Astrocyte of the spinal cord (primary cell): ENCODE results near the gene VWF.

Experiments
- DNase-seq: peaks from one replicate; pipeline ENCODE4 v3.0.0; 2011; ENCODE audit warnings: low read depth, low spot score
- H3K4me3 ChIP-seq: 2 replicates; pipeline ENCODE4 v1.5.1; 2011; ENCODE audit warnings: low read depth, mild to moderate bottlenecking, low read length, moderate library complexity
- in situ Hi-C: cut with HindIII; loops from 2 replicates; pipeline ENCODE4 v1.10.0; 2017; ENCODE audit warnings: low sequenced_read_pairs
- TF ChIP-seq, protein P1 (sequence below): IDR thresholded peaks from 2 replicates; pipeline ENCODE4 v1.5.1; 2012; ENCODE audit warnings: low read depth, mild to moderate bottlenecking, low read length, inconsistent platforms

VWF gene

DNA sequence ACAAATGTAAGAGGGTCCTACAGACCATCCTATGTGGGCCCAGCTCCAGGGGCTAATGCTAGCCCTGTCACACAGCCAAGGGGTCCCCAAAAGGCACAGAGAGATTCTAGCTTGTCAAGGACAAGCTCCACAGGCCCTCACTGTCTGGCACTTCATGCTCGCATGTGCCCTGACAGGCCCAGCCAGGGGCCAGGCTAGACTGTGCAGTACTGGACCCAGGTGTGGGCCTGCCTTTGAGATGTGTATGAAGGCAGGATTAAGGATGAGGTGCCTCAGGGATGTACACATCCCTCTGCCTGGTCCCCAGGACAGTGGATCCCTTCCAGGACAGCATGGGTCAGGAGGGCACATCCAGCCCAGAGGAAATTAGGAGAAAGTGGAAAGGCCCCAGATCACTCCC lies 57.8 kb downstream of the VWF start:
- no peak for DNase-seq
- TF ChIP-seq, protein P1, sequence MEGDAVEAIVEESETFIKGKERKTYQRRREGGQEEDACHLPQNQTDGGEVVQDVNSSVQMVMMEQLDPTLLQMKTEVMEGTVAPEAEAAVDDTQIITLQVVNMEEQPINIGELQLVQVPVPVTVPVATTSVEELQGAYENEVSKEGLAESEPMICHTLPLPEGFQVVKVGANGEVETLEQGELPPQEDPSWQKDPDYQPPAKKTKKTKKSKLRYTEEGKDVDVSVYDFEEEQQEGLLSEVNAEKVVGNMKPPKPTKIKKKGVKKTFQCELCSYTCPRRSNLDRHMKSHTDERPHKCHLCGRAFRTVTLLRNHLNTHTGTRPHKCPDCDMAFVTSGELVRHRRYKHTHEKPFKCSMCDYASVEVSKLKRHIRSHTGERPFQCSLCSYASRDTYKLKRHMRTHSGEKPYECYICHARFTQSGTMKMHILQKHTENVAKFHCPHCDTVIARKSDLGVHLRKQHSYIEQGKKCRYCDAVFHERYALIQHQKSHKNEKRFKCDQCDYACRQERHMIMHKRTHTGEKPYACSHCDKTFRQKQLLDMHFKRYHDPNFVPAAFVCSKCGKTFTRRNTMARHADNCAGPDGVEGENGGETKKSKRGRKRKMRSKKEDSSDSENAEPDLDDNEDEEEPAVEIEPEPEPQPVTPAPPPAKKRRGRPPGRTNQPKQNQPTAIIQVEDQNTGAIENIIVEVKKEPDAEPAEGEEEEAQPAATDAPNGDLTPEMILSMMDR, result no peak
- in situ Hi-C loops, result no loop called here
- no peak overlapping the region for H3K4me3 ChIP-seq

DNA sequence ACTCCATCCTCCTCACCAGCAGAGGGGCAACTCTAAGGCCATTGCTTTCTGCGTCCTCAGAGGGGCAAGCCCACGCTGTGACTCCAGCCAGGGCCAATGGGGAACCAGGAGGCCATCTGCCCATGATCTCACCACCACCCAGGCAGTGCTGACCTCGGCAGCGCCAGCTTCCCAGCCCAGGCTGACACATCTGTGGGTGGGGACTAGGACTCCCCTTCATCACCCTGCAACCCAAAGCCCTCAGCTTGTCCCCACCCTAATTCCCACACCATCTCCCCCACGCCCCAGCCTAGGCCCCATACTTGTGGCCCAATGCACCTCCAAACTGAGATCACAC lies 58.6 kb downstream of the VWF start:
- H3K4me3 ChIP-seq, result no peak overlapping the region
- in situ Hi-C loops, result no loop called here
- TF ChIP-seq, protein P1, result no peak
- DNase-seq, result no peak

DNA sequence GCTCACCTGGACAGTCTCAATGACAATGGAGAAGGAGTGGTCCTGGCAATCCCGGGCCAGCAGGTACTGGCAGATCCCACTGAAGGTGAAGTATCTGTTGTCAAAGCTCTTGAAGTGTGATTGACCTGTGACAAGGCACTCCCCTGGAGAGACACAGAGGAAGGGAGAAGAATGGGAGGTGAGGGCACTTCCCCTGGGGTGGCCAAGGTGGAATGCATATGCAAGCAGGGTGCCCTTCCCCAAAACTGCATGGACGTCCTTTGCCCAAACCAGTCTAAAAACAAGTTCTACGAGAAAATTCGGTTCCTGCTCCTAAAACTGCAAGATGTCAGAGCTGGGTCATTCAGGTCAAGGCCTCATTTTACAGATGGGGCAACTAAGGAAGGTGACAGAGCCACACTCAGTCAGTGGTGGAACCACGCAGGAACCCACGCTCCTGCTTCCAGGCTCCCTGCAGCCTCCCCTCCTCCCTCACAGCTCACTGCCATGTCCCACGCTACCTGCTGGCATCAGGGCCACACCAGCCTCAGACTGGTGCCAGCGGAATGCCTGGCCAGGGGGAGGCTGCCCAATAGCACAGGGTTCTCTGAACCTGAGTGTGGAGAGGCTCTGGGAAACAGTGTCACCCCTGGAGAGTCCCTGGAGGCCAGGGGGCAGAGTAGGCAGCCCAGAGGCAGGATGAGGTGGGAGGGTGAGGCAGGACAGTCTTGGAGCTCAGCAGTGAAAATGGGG lies 59.2 kb downstream of the VWF start:
- in situ Hi-C loops, result no loop called here
- H3K4me3 ChIP-seq, result no peak overlapping the region
- no peak for DNase-seq
- TF ChIP-seq, protein P1, result no peak

DNA sequence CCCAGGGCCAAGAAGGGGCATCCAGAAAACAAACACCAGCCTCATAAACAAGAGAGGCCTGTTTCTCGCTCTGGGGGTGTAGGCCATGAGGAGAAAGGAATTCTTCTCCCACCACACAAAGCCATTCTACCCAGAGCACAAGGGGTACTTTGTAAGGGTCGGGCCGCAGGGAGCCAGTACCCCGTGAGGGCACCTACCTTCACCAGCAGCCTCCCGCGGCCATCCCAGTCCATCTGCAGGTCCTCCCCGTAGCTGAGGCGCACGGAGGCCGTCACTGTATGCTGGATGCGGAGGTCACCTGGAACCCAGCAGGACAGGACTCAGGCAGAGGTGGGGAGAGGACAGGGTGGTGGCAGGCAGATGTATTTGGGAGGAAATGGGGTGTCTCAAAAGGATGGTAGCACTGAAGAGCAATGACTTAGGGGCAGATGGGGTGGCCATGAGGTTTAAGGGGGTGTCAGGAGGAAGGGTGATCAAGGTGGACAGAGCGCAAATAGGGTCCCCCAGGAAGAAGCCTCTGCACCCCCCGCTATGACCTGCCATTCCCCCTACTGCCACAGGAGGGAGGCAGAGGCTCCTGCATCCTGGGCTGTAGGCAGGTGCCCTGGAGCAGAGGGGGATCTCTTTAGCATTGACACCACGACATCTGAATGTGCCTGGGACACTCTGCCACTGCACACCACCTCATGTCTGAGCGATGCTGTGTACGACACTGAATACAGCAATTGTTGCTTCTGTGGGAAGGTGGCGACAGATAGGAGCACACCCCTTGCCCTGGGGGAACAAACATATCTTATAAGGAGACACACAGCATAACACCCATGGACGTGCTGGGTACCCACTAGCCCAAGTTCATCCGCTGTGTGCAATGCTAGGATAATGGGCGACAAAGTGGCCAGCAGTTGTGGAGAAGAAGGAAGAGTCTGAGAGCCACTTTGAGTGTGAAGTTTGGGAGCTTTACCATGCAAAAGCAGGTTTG lies 61.4 kb downstream of the VWF start:
- in situ Hi-C loops, result no loop called here
- H3K4me3 ChIP-seq, result no peak overlapping the region
- peak; percentile 47 for DNase-seq
- TF ChIP-seq, protein P1, result peak; percentile 99

DNA sequence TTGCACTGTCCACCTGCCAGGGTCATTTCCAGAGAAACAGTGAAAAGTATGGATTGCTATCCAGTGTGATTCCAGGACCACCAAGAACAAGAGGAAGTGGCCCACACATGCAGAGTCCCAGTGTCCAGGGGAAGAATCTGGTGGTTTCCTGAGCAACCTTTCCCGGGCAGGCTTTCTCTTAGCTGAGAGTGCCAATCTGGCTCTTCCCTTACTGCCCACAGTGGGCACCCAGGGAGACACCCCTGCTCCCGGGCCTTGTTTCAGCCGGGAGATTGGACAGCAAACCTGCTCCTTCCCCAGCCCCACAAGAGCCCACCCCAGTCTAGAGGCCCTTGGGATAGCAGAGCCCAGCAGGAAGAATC lies 62.1 kb downstream of the VWF start:
- in situ Hi-C loops, result no loop called here
- no peak overlapping the region for H3K4me3 ChIP-seq
- TF ChIP-seq, protein P1, result no peak
- DNase-seq, result no peak

DNA sequence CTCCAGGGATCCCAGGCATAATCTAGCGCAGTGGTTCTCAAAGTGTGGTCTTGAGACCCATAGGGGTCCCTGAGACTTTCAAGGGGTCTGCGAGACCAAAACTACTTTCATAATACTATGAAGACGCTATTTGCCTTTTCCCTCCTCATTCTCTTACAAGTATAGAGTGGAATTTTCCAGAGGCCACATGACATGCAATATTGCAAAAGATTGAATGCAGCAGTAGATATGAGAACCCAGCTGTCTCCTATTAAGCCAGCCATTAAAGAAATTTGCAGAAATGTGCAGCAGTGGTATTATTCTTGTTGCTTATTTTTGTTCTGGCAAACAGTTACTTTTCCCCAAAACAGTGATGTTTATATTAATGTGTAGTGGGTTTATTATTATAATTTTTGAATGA lies 62.8 kb downstream of the VWF start:
- in situ Hi-C loops, result no loop called here
- TF ChIP-seq, protein P1, result no peak
- DNase-seq, result no peak
- H3K4me3 ChIP-seq, result no peak overlapping the region
